ENCODE results near the gene EMD.

EMD gene

GRCh38 chrX:154355094-154355775 lies 23.9 kb upstream of the EMD start:
- no peak for DNase-seq (ENCODE audit: low read depth in 2 of 2)

GRCh38 chrX:154355776-154356140 lies 23.3 kb upstream of the EMD start:
- no peak for DNase-seq (ENCODE audit: low read depth in 2 of 2)

- DNase-seq (ENCODE audit: low read depth in 2 of 2) = no peak
Observed at GRCh38 chrX:154356596-154356995, 22.5 kb upstream of the EMD start.

- DNase-seq (ENCODE audit: low read depth in 2 of 2) = no peak
Observed at GRCh38 chrX:154357205-154357604, 21.9 kb upstream of the EMD start.

GRCh38 chrX:154358011-154358410 lies 21.1 kb upstream of the EMD start:
- DNase-seq (ENCODE audit: low read depth in 2 of 2) = no peak

GRCh38 chrX:154358829-154359228 lies 20.3 kb upstream of the EMD start:
- no peak for DNase-seq (ENCODE audit: low read depth in 2 of 2)

GRCh38 chrX:154359362-154360154 lies 19.5 kb upstream of the EMD start:
- no peak for DNase-seq (ENCODE audit: low read depth in 2 of 2)

GRCh38 chrX:154360155-154360713 lies 18.9 kb upstream of the EMD start:
- DNase-seq (ENCODE audit: low read depth in 2 of 2) = no peak

GRCh38 chrX:154362085-154362742 lies 16.9 kb upstream of the EMD start:
- no peak for DNase-seq (ENCODE audit: low read depth in 2 of 2)

- no peak for DNase-seq (ENCODE audit: low read depth in 2 of 2)
Observed at GRCh38 chrX:154363706-154364439, 15.2 kb upstream of the EMD start.

- no peak for DNase-seq (ENCODE audit: low read depth in 2 of 2)
Observed at GRCh38 chrX:154365052-154365600, 14.0 kb upstream of the EMD start.

- DNase-seq (ENCODE audit: low read depth in 2 of 2) = no peak
Observed at GRCh38 chrX:154365997-154366665, 13.0 kb upstream of the EMD start.

GRCh38 chrX:154366666-154367055 lies 12.4 kb upstream of the EMD start:
- DNase-seq (ENCODE audit: low read depth in 2 of 2) = no peak

- no peak for DNase-seq (ENCODE audit: low read depth in 2 of 2)
Observed at GRCh38 chrX:154367474-154368308, 11.4 kb upstream of the EMD start.

GRCh38 chrX:154368630-154369448 lies 10.3 kb upstream of the EMD start:
- DNase-seq (ENCODE audit: low read depth in 2 of 2) = peak; percentile 84 to 93

GRCh38 chrX:154369449-154370299 lies 9.4 kb upstream of the EMD start:
- peak; percentile 46 to 60 for DNase-seq (ENCODE audit: low read depth in 2 of 2)

GRCh38 chrX:154370300-154371016 lies 8.6 kb upstream of the EMD start:
- no peak for DNase-seq (ENCODE audit: low read depth in 2 of 2)

Measured in stimulated activated CD8-positive, alpha-beta memory T cell treated with anti-CD3 and anti-CD28 coated beads, Interleukin-2, amount 100 ng/mL, for 48 hours (primary cell).